NT2/D1 (cell line): ENCODE results near the gene FZR1.

Source experiments
- DNase-seq: peaks from one replicate; pipeline ENCODE4 v3.0.0-alpha.2; 2011; ENCODE audit warnings: low read depth, low spot score
- H3K27me3 ChIP-seq: 2 replicates; pipeline ENCODE4 v1.6.0; 2011; ENCODE audit warnings: mild to moderate bottlenecking; ENCODE audit not compliant: insufficient read length, insufficient read depth
- H3K36me3 ChIP-seq: 2 replicates; pipeline ENCODE4 v1.6.1; 2011; ENCODE audit warnings: mild to moderate bottlenecking, low read length, mixed read lengths; ENCODE audit not compliant: insufficient read depth, insufficient read length
- H3K4me1 ChIP-seq: 2 replicates; pipeline ENCODE4 v1.5.1; 2011; ENCODE audit not compliant: insufficient read depth, insufficient read length
- H3K4me3 ChIP-seq: 2 replicates; pipeline ENCODE4 v1.5.1; 2011; ENCODE audit warnings: low read depth; ENCODE audit not compliant: insufficient read length
- H3K9ac ChIP-seq: 2 replicates; pipeline ENCODE4 v1.6.0; 2011; ENCODE audit warnings: low read depth; ENCODE audit not compliant: insufficient read length
- H3K9me3 ChIP-seq: 2 replicates; pipeline ENCODE4 v1.5.1; 2011; ENCODE audit warnings: mild to moderate bottlenecking, low read length; ENCODE audit not compliant: insufficient read depth
- SUZ12 ChIP-seq: IDR thresholded peaks from 2 replicates; pipeline ENCODE4 v1.6.1; 2011; ENCODE audit not compliant: insufficient read length, insufficient read depth; ENCODE audit errors: extremely low read depth
- YY1 ChIP-seq: IDR thresholded peaks from 2 replicates; pipeline ENCODE4 v1.6.1; 2011; ENCODE audit not compliant: insufficient read length, insufficient read depth
- ZNF274 ChIP-seq: IDR thresholded peaks from 2 replicates; pipeline ENCODE4 v1.6.1; 2011; ENCODE audit warnings: mild to moderate bottlenecking, low read depth, low read length

FZR1 gene

DNA sequence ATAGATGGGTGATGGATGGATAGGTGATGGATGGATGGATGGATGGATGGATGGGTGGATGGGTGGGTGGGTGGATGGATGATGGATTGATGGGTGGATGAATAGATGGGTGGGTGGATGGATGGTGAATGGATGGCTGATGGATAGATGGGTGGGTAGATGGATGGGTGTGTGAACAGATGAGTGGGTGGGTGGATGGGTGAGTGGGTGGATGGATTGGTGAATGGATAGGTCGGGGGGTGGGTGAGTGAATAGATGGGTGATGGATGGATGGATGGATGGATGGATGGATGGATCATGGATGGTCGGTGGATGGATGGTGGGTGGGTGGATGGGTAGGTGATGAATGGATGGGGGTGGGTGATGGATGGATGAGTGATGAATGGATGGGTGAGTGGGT is 29.3 kb upstream of the FZR1 start:
- TF ChIP-seq ZNF274 (no peak), YY1 (no peak), SUZ12 (no peak)
- Histone ChIP-seq H3K27me3 (peaks cover 27% of the 10 kb centered on the region), H3K36me3 (no peaks in the 10 kb centered on the region), H3K9me3 (no peaks in the 10 kb centered on the region), H3K9ac (no peak overlapping the region), H3K4me1 (peaks cover 13% of the 10 kb centered on the region), H3K4me3 (no peak overlapping the region)
- DNase-seq: no peak

DNA sequence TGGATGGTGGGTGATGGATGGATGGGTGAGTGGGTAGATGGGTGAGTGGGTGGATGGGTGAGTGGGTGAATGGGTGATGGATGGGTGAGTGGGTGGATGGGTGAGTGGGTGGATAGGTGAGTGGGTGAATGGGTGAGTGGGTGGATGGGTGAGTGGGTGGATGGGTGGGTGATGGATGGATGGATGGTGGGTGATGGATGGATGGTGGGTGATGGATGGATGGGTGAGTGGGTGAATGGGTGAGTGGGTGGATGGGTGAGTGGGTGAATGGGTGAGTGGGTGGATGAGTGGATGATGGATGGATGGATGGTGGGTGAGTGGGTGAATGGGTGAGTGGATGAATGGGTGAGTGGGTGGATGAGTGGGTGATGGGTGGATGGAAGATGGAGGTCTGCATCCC is 28.6 kb upstream of the FZR1 start:
- Histone ChIP-seq H3K9ac (no peak overlapping the region), H3K9me3 (no peaks in the 10 kb centered on the region), H3K4me1 (peaks cover 11% of the 10 kb centered on the region), H3K36me3 (no peaks in the 10 kb centered on the region), H3K27me3 (peaks cover 27% of the 10 kb centered on the region), H3K4me3 (no peak overlapping the region)
- no peak for DNase-seq
- TF ChIP-seq SUZ12 (no peak), YY1 (no peak), ZNF274 (no peak)

- Histone ChIP-seq H3K4me1 (peaks cover 11% of the 10 kb centered on the region), H3K9me3 (no peaks in the 10 kb centered on the region), H3K27me3 (peaks cover 27% of the 10 kb centered on the region), H3K9ac (no peak overlapping the region), H3K36me3 (no peaks in the 10 kb centered on the region), H3K4me3 (no peak overlapping the region)
- TF ChIP-seq YY1 (no peak), SUZ12 (no peak), ZNF274 (no peak)
- no peak for DNase-seq
Observed at GRCh38 chr19:3477951-3478350, 28.2 kb upstream of the FZR1 start.

GRCh38 chr19:3478409-3479176 is 27.5 kb upstream of the FZR1 start:
- Histone ChIP-seq H3K36me3 (no peaks in the 10 kb centered on the region), H3K4me3 (no peak overlapping the region), H3K9me3 (no peaks in the 10 kb centered on the region), H3K27me3 (peaks cover 27% of the 10 kb centered on the region), H3K4me1 (peaks cover 11% of the 10 kb centered on the region), H3K9ac (no peak overlapping the region)
- DNase-seq: no peak
- no peak for TF ChIP-seq ZNF274
- no peak for TF ChIP-seq SUZ12
- no peak for TF ChIP-seq YY1

DNA sequence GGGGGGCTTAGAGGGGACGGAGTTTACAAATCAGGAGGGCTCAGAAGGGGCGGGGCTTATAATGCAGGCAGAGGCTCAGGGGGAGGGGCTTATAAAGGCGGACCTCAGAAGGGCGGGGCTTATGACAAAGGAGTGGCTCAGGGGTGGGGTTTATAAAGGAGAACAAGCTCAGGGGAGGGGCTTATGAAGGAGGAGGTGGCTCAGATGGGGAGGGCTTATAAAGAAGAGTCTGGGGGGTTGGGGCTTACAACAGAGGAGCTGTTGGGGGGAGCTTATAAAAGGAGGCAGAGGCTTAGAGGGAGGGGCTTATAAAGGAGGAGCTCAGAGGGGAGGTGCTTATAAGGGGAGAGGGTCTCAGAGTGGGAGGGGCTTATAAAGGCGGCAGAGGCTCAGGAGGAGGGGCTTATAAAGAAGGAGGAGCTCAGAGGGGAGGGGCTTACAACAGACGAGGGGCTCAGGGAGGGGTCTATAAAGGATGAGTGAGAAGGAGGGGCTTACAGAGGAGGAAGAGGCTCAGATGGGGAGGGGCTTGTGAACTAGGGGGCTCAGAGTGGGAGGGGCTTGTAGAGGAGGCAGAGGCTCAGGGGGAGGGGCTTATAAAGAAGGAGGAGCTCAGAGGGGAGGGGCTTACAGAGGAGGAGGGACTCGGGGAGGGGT is 26.8 kb upstream of the FZR1 start:
- no peak for TF ChIP-seq YY1
- no peak overlapping the region for H3K4me3 ChIP-seq
- no peaks in the 10 kb centered on the region for H3K9me3 ChIP-seq
- H3K36me3 ChIP-seq: no peaks in the 10 kb centered on the region
- H3K9ac ChIP-seq: no peak overlapping the region
- DNase-seq: no peak
- H3K27me3 ChIP-seq: peaks cover 26% of the 10 kb centered on the region
- H3K4me1 ChIP-seq: peaks cover 11% of the 10 kb centered on the region

- H3K36me3 ChIP-seq: no peaks in the 10 kb centered on the region
- H3K9me3 ChIP-seq: no peaks in the 10 kb centered on the region
- H3K9ac ChIP-seq: no peak overlapping the region
- peaks cover 21% of the 10 kb centered on the region for H3K27me3 ChIP-seq
- no peak overlapping the region for H3K4me3 ChIP-seq
- no peak for DNase-seq
- peaks cover 11% of the 10 kb centered on the region for H3K4me1 ChIP-seq
- no peak for TF ChIP-seq ZNF274
- no peak for TF ChIP-seq SUZ12
- no peak for TF ChIP-seq YY1
Observed at GRCh38 chr19:3479834-3480215, 26.3 kb upstream of the FZR1 start.

GRCh38 chr19:3480383-3481091 is 25.6 kb upstream of the FZR1 start, which contains the start of gene SMIM24:
Gene SMIM24 (minus strand): TSS chr19:3480525. CDS start chr19:3480463, 62 bp downstream.
- no peak for TF ChIP-seq YY1
- TF ChIP-seq ZNF274: no peak
- TF ChIP-seq SUZ12: no peak
- Histone ChIP-seq H3K4me1 (peaks cover 11% of the 10 kb centered on the region), H3K9me3 (no peaks in the 10 kb centered on the region), H3K36me3 (no peaks in the 10 kb centered on the region), H3K4me3 (no peak within 1 kb of the TSS), H3K9ac (no peak within 1 kb of the TSS), H3K27me3 (peaks cover 14% of the 10 kb centered on the region)
- no peak for DNase-seq
